ENCODE data around the gene DACH1. TPM values are rescaled to one million over a fixed set of nuclear protein-coding genes. Genes with fewer than 3 reads are reported as not detected.

DACH1 gene
- total and polyA plus RNA-seq, 2 donors from 2014 or later: 5.3 to 10.4 TPM

DNA sequence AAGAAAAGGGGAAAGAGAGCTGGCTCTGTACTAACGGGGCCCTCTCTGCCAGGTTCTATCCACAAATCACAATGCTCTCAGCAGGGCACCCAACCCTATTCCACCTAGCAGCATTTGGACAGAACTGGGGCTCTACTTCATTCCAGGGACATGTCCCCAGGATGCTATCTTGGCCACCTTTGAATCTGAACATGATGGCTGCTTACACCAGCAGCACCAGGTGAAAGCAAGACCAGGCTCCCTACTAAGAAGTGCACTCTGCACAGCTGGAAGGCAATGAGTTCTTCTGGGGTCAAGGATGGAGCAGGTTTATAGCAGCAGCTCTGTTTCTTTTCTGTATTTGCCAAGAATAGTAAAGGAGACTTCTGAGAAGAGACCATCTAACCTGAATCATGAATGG is 222.4 kb downstream of the DACH1 start:
- Histone ChIP-seq H3K9ac (ENCODE audit: low read length in 3 of 3) (no peak overlapping the region), H3K4me3 (ENCODE audit: low read length in 3 of 3) (no peak overlapping the region), H3K27ac (ENCODE audit: low read depth in 2 of 2, low read length in 2 of 2) (no peak overlapping the region), H3K36me3 (ENCODE audit: control insufficient read depth in 2 of 3, insufficient read depth in 3 of 3, low read length in 3 of 3) (no peaks in the 10 kb centered on the region), H3K4me1 (ENCODE audit: control insufficient read depth in 2 of 3, insufficient read depth in 2 of 3, low read depth in 1 of 3, low read length in 3 of 3) (peaks cover 0 to 9% (median 0%) of the 10 kb centered on the region in 3 donors), H3K9me3 (ENCODE audit: control insufficient read depth in 2 of 3, insufficient read depth in 1 of 3, low read length in 3 of 3) (no peaks in the 10 kb centered on the region), H3K27me3 (ENCODE audit: control insufficient read depth, insufficient read depth, low read length) (no peaks in the 10 kb centered on the region)
- no peak for FAIRE-seq
- DNase-seq: no peak
- TF ChIP-seq, protein P1, sequence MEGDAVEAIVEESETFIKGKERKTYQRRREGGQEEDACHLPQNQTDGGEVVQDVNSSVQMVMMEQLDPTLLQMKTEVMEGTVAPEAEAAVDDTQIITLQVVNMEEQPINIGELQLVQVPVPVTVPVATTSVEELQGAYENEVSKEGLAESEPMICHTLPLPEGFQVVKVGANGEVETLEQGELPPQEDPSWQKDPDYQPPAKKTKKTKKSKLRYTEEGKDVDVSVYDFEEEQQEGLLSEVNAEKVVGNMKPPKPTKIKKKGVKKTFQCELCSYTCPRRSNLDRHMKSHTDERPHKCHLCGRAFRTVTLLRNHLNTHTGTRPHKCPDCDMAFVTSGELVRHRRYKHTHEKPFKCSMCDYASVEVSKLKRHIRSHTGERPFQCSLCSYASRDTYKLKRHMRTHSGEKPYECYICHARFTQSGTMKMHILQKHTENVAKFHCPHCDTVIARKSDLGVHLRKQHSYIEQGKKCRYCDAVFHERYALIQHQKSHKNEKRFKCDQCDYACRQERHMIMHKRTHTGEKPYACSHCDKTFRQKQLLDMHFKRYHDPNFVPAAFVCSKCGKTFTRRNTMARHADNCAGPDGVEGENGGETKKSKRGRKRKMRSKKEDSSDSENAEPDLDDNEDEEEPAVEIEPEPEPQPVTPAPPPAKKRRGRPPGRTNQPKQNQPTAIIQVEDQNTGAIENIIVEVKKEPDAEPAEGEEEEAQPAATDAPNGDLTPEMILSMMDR (IDR thresholded peaks at IDR 0.05; ENCODE audit: borderline replicate concordance, extremely low read depth, insufficient read depth): no peak
- intact Hi-C loops (cut with DNase I): no loop called here

DNA sequence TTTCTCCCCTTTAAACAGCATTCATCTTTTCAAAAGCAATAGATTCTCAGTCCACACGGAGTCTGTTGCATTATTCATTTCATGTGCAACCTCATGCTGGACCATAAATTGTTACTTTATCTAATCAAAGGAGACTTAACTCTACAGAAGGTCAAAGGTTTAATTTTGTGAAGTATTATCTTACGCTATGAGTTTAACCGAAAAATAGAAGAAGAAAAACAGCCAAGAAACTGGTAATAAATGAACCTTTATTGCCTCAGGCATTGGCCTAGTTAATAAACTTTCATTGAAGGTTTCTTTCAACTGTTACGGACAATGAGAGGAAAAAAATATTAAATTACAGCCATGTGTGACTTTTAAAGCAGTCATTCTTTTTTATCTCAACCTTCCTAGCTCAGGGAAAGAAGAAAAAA is 223.6 kb downstream of the DACH1 start:
- H3K36me3 ChIP-seq (ENCODE audit: control insufficient read depth in 2 of 3, insufficient read depth in 3 of 3, low read length in 3 of 3): no peaks in the 10 kb centered on the region
- H3K4me3 ChIP-seq (ENCODE audit: low read length in 3 of 3): no peak overlapping the region
- no peak overlapping the region for H3K27ac ChIP-seq (ENCODE audit: low read depth in 2 of 2, low read length in 2 of 2)
- FAIRE-seq (peak; percentile 46), DNase-seq (peak in 2 of 5 donors; percentile 68 to 76)
- TF ChIP-seq, protein P1 (IDR thresholded peaks at IDR 0.05; ENCODE audit: borderline replicate concordance, extremely low read depth, insufficient read depth): no peak
- H3K27me3 ChIP-seq (ENCODE audit: control insufficient read depth, insufficient read depth, low read length): no peaks in the 10 kb centered on the region
- peaks cover 0 to 9% (median 0%) of the 10 kb centered on the region in 3 donors for H3K4me1 ChIP-seq (ENCODE audit: control insufficient read depth in 2 of 3, insufficient read depth in 2 of 3, low read depth in 1 of 3, low read length in 3 of 3)
- H3K9ac ChIP-seq (ENCODE audit: low read length in 3 of 3): no peak overlapping the region
- H3K9me3 ChIP-seq (ENCODE audit: control insufficient read depth in 2 of 3, insufficient read depth in 1 of 3, low read length in 3 of 3): no peaks in the 10 kb centered on the region
- intact Hi-C loops (cut with DNase I): no loop called here

DNA sequence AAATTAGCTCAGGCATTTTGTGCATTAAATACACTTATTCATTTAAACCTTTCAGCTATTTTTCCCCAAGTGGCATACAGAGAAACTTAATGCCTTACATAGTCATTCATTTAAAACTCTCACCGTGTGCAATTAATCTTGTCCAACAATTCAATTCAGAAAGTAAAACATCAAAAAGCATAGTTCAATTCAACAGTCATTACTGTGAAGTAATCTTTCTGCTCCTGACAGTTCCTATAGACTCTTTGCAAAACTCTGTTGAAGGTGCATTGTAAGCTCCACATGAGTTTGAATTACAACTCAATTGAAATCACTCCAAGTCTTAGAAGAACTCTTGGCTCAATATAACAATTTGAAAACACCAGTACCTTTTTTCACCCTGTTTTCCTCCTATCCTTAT is 228.3 kb downstream of the DACH1 start:
- H3K27me3 ChIP-seq (ENCODE audit: control insufficient read depth, insufficient read depth, low read length): no peaks in the 10 kb centered on the region
- no peak for DNase-seq
- TF ChIP-seq, protein P1 (IDR thresholded peaks at IDR 0.05; ENCODE audit: borderline replicate concordance, extremely low read depth, insufficient read depth): no peak
- no peak overlapping the region for H3K4me3 ChIP-seq (ENCODE audit: low read length in 3 of 3)
- H3K36me3 ChIP-seq (ENCODE audit: control insufficient read depth in 2 of 3, insufficient read depth in 3 of 3, low read length in 3 of 3): no peaks in the 10 kb centered on the region
- no peak overlapping the region for H3K9ac ChIP-seq (ENCODE audit: low read length in 3 of 3)
- FAIRE-seq: no peak
- intact Hi-C loops (cut with DNase I): no loop called here
- peaks cover 0 to 4% (median 0%) of the 10 kb centered on the region in 3 donors for H3K4me1 ChIP-seq (ENCODE audit: control insufficient read depth in 2 of 3, insufficient read depth in 2 of 3, low read depth in 1 of 3, low read length in 3 of 3)
- H3K9me3 ChIP-seq (ENCODE audit: control insufficient read depth in 2 of 3, insufficient read depth in 1 of 3, low read length in 3 of 3): no peaks in the 10 kb centered on the region
- H3K27ac ChIP-seq (ENCODE audit: low read depth in 2 of 2, low read length in 2 of 2): no peak overlapping the region
